Left lung (tissue), 10 donors: ENCODE results near the gene MMP28. TPM values are rescaled to one million over a fixed set of nuclear protein-coding genes. Genes with fewer than 3 reads are reported as not detected.

ENCODE experiments used
- ATAC-seq: fragments of 200-7000 bp; cut with Tn5 transposase; one replicate; pipeline ENCODE4 v1.9.1; 2020; ENCODE audit warnings: moderate library complexity
- DNase-seq, 4 donors: peaks; one replicate each; pipeline ENCODE4 v3.0.0-alpha.2; 2013 to 2020
- H3K27ac ChIP-seq, 2 donors: fragments of 200-600 bp; sonication (generic) in 1 of 2; one replicate each; pipeline versions ENCODE4 v1.5.0 to v1.8.0; 2020 to 2021
- H3K27me3 ChIP-seq, 2 donors: fragments of 200-600 bp; sonication (generic) in 1 of 2; one replicate each; pipeline versions ENCODE4 v1.5.0 to v1.8.0; 2020 to 2021
- H3K36me3 ChIP-seq, 2 donors: fragments of 200-600 bp; sonication (generic) in 1 of 2; one replicate each; pipeline versions ENCODE4 v1.5.0 to v1.8.0; 2020 to 2021
- H3K4me1 ChIP-seq, 2 donors: fragments of 200-600 bp; one replicate each; pipeline ENCODE4 v1.8.0; 2021
- H3K4me3 ChIP-seq, 2 donors: fragments of 200-600 bp; sonication (generic) in 1 of 2; one replicate each; pipeline versions ENCODE4 v1.5.0 to v1.8.0; 2020 to 2021; ENCODE audit warnings: mild to moderate bottlenecking in 1 of 2
- H3K9me3 ChIP-seq, 2 donors: fragments of 200-600 bp; sonication (generic) in 1 of 2; one replicate each; pipeline versions ENCODE4 v1.5.0 to v1.8.0; 2020 to 2021
- intact Hi-C, 2 donors: fragments of 100-400 bp; cut with DNase I; formaldehyde crosslinking; loops; one replicate each; pipeline versions ENCODE4 v1.11.2 to v1.14.2; 2022
- polyA plus RNA-seq, 6 donors: library from polyadenylated mRNA; unstranded; fragments of 120-200 nt; gene quantifications; one replicate each; pipeline ENCODE4 v1.2.1, GENCODE V29; 2013; ENCODE audit not compliant: insufficient read length in 6 of 6
- total RNA-seq, 2 donors: library from RNA; stranded (reverse); fragmentation: NEBNext Ultra II Directional; extraction: Animal tissue kit (Norgen Biotek cat#: 25700); gene quantifications; one replicate each; pipeline ENCODE4 v1.2.1, GENCODE V29; 2021
- TF ChIP-seq, protein P1 (sequence below), 2 donors: fragments of 200-600 bp; sonication (generic) in 1 of 2; IDR thresholded peaks; one replicate each; pipeline versions ENCODE4 v1.5.0 to v1.8.0; 2021; ENCODE audit warnings: antibody characterized with exemption in 2 of 2
- donor health status: DM: no; HTN: yes; CAD: no.
- donor health status: DM: no; HTN: no; CAD: no.

Gene MMP28
- total and polyA plus RNA-seq, 8 donors, result 6.6 to 95.0 (median 8.5) TPM

DNA sequence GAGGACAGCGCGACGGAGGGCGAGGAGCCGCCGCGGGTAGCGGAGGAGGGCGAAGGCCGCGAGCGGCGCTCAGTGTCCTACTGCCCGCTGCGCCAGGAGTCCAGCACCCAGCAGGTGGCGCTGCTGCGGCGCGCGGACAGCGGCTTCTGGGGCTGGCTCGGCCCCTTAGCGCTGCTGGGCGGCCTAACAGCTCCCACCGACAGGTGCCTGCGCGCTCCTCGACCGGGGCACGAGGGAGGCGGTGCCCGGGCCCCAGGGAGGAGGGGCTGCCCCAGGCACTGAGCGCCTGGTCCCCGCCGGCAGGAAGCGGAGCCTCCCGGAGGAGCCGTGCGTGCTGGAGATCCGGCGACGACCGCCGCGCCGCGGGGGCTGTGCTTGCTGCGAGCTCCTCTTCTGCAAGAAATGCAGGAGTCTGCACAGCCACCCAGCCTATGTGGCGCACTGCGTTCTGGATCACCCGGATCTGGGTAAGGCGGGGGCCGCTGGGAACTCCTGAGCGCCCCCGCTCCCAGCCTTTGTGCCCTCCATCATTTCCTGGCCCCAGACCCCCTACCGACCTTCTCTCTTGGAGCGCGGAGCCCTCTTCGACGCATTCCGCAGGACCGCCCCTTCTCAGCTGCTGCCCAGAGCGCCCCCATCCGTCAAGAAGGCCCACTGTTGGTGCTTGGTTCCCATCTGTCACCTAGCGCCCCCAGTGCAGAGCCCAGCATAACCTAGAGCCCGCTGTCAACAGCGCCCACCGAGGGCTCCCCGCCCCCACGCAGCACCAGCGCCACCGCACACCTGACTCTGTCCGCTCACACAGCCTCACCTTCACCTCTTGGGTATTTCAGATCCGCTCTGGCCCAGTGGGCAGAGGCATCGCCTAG is 31.1 kb downstream of the MMP28 start:
- Histone ChIP-seq H3K36me3 (no peaks in the 10 kb centered on the region), H3K27ac (no peak overlapping the region), H3K4me3 (peak overlapping the region; percentile 44 to 45), H3K4me1 (peaks cover 5 to 17% of the 10 kb centered on the region in 2 donors), H3K9me3 (no peaks in the 10 kb centered on the region), H3K27me3 (peaks cover 0 to 14% of the 10 kb centered on the region in 2 donors)
- TF ChIP-seq, protein P1, sequence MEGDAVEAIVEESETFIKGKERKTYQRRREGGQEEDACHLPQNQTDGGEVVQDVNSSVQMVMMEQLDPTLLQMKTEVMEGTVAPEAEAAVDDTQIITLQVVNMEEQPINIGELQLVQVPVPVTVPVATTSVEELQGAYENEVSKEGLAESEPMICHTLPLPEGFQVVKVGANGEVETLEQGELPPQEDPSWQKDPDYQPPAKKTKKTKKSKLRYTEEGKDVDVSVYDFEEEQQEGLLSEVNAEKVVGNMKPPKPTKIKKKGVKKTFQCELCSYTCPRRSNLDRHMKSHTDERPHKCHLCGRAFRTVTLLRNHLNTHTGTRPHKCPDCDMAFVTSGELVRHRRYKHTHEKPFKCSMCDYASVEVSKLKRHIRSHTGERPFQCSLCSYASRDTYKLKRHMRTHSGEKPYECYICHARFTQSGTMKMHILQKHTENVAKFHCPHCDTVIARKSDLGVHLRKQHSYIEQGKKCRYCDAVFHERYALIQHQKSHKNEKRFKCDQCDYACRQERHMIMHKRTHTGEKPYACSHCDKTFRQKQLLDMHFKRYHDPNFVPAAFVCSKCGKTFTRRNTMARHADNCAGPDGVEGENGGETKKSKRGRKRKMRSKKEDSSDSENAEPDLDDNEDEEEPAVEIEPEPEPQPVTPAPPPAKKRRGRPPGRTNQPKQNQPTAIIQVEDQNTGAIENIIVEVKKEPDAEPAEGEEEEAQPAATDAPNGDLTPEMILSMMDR (IDR thresholded peaks at IDR 0.05), result peak; percentile 88 to 97
- intact Hi-C loops, result loop anchor here in 1 of 2 donors (2.0 kb wide), 1 partner anchor 40 kb away; no protein-coding TSS in a partner anchor
- ATAC-seq (peak; percentile 96), DNase-seq (peak; percentile 81 to 98 (median 89))

- peak in 1 of 4 donors; percentile 41 for DNase-seq
- Histone ChIP-seq H3K27me3 (peaks cover 0 to 14% of the 10 kb centered on the region in 2 donors), H3K4me1 (peaks cover 5 to 17% of the 10 kb centered on the region in 2 donors), H3K4me3 (peak overlapping the region; percentile 44 to 45), H3K9me3 (no peaks in the 10 kb centered on the region), H3K27ac (no peak overlapping the region), H3K36me3 (no peaks in the 10 kb centered on the region)
- no peak for ATAC-seq
- TF ChIP-seq, protein P1 (IDR thresholded peaks at IDR 0.05), result no peak
- intact Hi-C loops, result loop anchor here in 1 of 2 donors (2.0 kb wide), 1 partner anchor 41 kb away; no protein-coding TSS in a partner anchor
Measured at GRCh38 chr17:35763767-35764122, 31.7 kb downstream of the MMP28 start.

DNA sequence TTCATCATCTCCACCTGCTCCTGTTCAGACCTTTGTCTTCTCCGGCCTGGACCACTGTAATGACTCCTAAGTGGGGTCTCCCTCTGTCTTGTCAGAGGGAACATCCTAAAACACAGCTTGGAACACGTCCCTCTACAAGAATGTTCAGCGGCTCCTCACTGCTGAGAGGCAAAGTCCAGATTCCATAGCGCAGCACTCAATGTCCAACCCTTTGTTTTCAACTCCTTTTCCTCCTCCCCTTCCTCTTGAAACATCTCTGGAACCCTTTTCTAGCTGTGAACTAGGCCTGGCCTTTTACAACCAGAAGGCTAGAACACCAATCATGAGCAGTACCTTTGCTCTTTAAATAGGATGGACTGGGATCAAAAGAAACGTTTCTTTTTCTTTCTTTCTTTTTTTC is 33.8 kb downstream of the MMP28 start:
- no peaks in the 10 kb centered on the region for H3K36me3 ChIP-seq
- intact Hi-C loops, result no loop called here
- peaks cover 0 to 14% of the 10 kb centered on the region in 2 donors for H3K27me3 ChIP-seq
- H3K9me3 ChIP-seq, result no peaks in the 10 kb centered on the region
- no peak overlapping the region for H3K27ac ChIP-seq
- DNase-seq (no peak), ATAC-seq (no peak)
- H3K4me1 ChIP-seq, result peaks cover 5 to 17% of the 10 kb centered on the region in 2 donors
- TF ChIP-seq, protein P1 (IDR thresholded peaks at IDR 0.05), result no peak
- H3K4me3 ChIP-seq, result no peak overlapping the region

- no peaks in the 10 kb centered on the region for H3K36me3 ChIP-seq
- intact Hi-C loops, result no loop called here
- no peak for ATAC-seq
- peaks cover 0 to 14% of the 10 kb centered on the region in 2 donors for H3K27me3 ChIP-seq
- no peak within 1 kb of the TSS for H3K27ac ChIP-seq
- no peaks in the 10 kb centered on the region for H3K9me3 ChIP-seq
- H3K4me3 ChIP-seq, result no peak within 1 kb of the TSS
- peaks cover 5 to 17% of the 10 kb centered on the region in 2 donors for H3K4me1 ChIP-seq
- no peak for DNase-seq
- TF ChIP-seq, protein P1 (IDR thresholded peaks at IDR 0.05), result no peak
Measured at GRCh38 chr17:35760587-35760986, 34.9 kb downstream of the MMP28 start, which contains the start of gene C17orf50. C17orf50 (plus strand) TSS chr17:35760887; CDS start chr17:35760942, 55 bp downstream.

DNA sequence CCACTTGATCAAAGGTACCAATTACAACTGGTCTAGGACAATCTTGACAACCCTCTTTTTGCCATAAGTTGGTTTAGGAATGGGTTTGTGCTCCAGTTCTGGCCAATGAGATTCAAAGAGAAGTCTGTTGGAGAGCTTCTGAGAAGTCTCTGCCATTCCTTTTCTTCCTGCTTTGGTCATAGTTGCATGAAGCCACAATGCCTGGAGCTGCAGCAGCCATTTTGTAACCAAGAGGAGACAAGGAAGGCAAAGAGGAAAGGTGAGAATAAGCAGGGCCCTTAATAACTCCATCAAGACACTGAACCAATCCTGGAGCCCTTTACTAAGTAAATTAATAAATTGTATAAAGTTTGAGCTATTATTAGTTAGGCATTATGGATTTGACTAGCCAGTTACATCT is 38.2 kb downstream of the MMP28 start:
- Histone ChIP-seq H3K4me1 (no peaks in the 10 kb centered on the region), H3K27me3 (peaks cover 0 to 13% of the 10 kb centered on the region in 2 donors), H3K36me3 (no peaks in the 10 kb centered on the region), H3K4me3 (no peak overlapping the region), H3K27ac (no peak overlapping the region), H3K9me3 (no peaks in the 10 kb centered on the region)
- TF ChIP-seq, protein P1 (IDR thresholded peaks at IDR 0.05), result no peak
- DNase-seq, result no peak
- ATAC-seq, result no peak
- intact Hi-C loops, result no loop called here
